Suprapubic skin (tissue), 4 donors: ENCODE data around the gene SLC25A25. TPM values are rescaled to one million over a fixed set of nuclear protein-coding genes. Genes with fewer than 3 reads are reported as not detected.
A peak's percentile ranks its signal among the peaks of the same experiment; 100 is the strongest.

Experiments used
- DNase-seq, 2 donors: peaks; one replicate each; pipeline ENCODE4 v3.0.0-alpha.2; 2019; ENCODE audit warnings: low spot score in 2 of 2
- H3K27ac ChIP-seq: fragments of 200-600 bp; sonication (generic); one replicate; pipeline ENCODE4 v1.5.1; 2019
- H3K27me3 ChIP-seq: fragments of 200-600 bp; sonication (generic); one replicate; pipeline ENCODE4 v1.5.1; 2019
- H3K36me3 ChIP-seq: fragments of 200-600 bp; sonication (generic); one replicate; pipeline ENCODE4 v1.5.1; 2019
- H3K4me1 ChIP-seq: fragments of 200-600 bp; sonication (generic); one replicate; pipeline ENCODE4 v1.5.1; 2019
- H3K4me3 ChIP-seq: fragments of 200-600 bp; sonication (generic); one replicate; pipeline ENCODE4 v1.5.1; 2019; ENCODE audit warnings: mild to moderate bottlenecking
- H3K9me3 ChIP-seq: fragments of 200-600 bp; sonication (generic); one replicate; pipeline ENCODE4 v1.5.1; 2019
- CTCF ChIP-seq, 2 donors: fragments of 200-600 bp in 1 of 2; fragments of 450-650 bp in 1 of 2; sonication (generic) in 1 of 2; IDR thresholded peaks; one replicate each; pipeline ENCODE4 v1.5.1; 2016 to 2019; ENCODE audit warnings: antibody characterized with exemption in 2 of 2, mild to moderate bottlenecking in 1 of 2, moderate library complexity in 1 of 2
- EP300 ChIP-seq: sonication (generic); formaldehyde crosslinking; IDR thresholded peaks from one replicate; pipeline ENCODE4 v1.6.1; 2017; ENCODE audit warnings: antibody characterized with exemption
- POLR2A ChIP-seq, 2 donors: fragments of 450-650 bp; IDR thresholded peaks; one replicate each; pipeline ENCODE4 v1.6.1; 2017; ENCODE audit warnings: antibody characterized with exemption in 2 of 2, mild to moderate bottlenecking in 2 of 2, moderate library complexity in 2 of 2
- POLR2AphosphoS5 ChIP-seq, 3 donors: sonication (generic); formaldehyde crosslinking; IDR thresholded peaks; one replicate each; pipeline ENCODE4 v1.6.1; 2017; ENCODE audit warnings: antibody characterized with exemption in 3 of 3
- WGBS: methylation state at CpG from one replicate; pipeline ENCODE4 v1.1.5; 2018; 5-methylcytosine and 5-hydroxymethylcytosine counted together
- total RNA-seq, 4 donors: library from RNA; depleted of rRNA; stranded (reverse); fragments of >200 nt; gene quantifications; one replicate each; pipeline ENCODE4 v1.1.0, GENCODE V29; 2016

The SLC25A25 gene
- total RNA-seq, 4 donors from 2014 or later: 37.9 to 106 (median 66.5) TPM

GRCh38 chr9:128136816-128137793 lies 69.1 kb downstream of the SLC25A25 start:
- H3K4me1 ChIP-seq: no peaks in the 10 kb centered on the region
- H3K27ac ChIP-seq: no peak overlapping the region
- WGBS: 87% methylated on average over 18 of the region's 18 CpGs
- no peak overlapping the region for H3K4me3 ChIP-seq
- H3K36me3 ChIP-seq: no peaks in the 10 kb centered on the region
- no peaks in the 10 kb centered on the region for H3K27me3 ChIP-seq
- DNase-seq: peak in 1 of 2 donors; percentile 44
- H3K9me3 ChIP-seq: no peaks in the 10 kb centered on the region
- TF ChIP-seq POLR2A (IDR thresholded peaks at IDR 0.05) (no peak), POLR2AphosphoS5 (IDR thresholded peaks at IDR 0.05) (no peak), EP300 (no peak), CTCF (IDR thresholded peaks at IDR 0.05) (no peak)

- no peaks in the 10 kb centered on the region for H3K9me3 ChIP-seq
- no CpG with 5 or more reads among the region's 3 CpGs for WGBS
These were observed 70.0 kb downstream of the SLC25A25 start for GRCh38 chr9:128138001-128138400.

DNA sequence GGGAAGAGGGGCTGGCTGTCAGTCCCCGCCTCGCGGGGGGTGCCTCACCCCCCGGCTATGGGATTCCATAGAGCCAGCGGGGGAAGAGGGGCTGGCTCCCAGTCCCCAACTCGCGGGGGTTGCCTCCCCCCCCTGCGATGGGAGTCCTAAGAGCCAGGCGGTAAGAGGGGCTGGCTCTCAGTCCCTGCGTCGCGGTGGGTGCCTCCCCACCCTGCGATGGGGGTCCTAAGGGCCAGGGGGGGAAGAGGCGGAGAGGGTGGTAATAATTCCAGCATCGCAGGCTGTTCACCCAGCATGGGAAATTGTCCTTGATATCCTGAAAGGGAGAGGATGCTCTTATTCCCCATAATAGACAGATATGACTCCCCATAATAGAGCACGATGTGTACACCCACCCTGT lies 71.6 kb downstream of the SLC25A25 start:
- no peaks in the 10 kb centered on the region for H3K27me3 ChIP-seq
- no peak overlapping the region for H3K4me3 ChIP-seq
- H3K9me3 ChIP-seq: no peaks in the 10 kb centered on the region
- WGBS: 80% methylated on average over 3 of the region's 16 CpGs
- no peaks in the 10 kb centered on the region for H3K36me3 ChIP-seq
- no peak for TF ChIP-seq CTCF (IDR thresholded peaks at IDR 0.05)
- no peak for TF ChIP-seq POLR2AphosphoS5 (IDR thresholded peaks at IDR 0.05)
- TF ChIP-seq EP300: no peak
- H3K27ac ChIP-seq: no peak overlapping the region
- peak in 1 of 2 donors; percentile 7 for DNase-seq
- peaks cover 10% of the 10 kb centered on the region for H3K4me1 ChIP-seq

More at GRCh38 chr9:128138001-128138400, 70.0 kb downstream of the SLC25A25 start:
- Histone ChIP-seq H3K4me3 (no peak overlapping the region), H3K27ac (no peak overlapping the region), H3K4me1 (no peaks in the 10 kb centered on the region), H3K27me3 (no peaks in the 10 kb centered on the region), H3K36me3 (no peaks in the 10 kb centered on the region)
- TF ChIP-seq POLR2A (IDR thresholded peaks at IDR 0.05): no peak
- no peak for TF ChIP-seq POLR2AphosphoS5 (IDR thresholded peaks at IDR 0.05)
- TF ChIP-seq EP300: no peak
- no peak for TF ChIP-seq CTCF (IDR thresholded peaks at IDR 0.05)
- peak in 1 of 2 donors; percentile 49 for DNase-seq

- H3K36me3 ChIP-seq: no peaks in the 10 kb centered on the region
- H3K9me3 ChIP-seq: no peaks in the 10 kb centered on the region
- H3K4me3 ChIP-seq: no peak overlapping the region
- peaks cover 25% of the 10 kb centered on the region for H3K4me1 ChIP-seq
- H3K27me3 ChIP-seq: no peaks in the 10 kb centered on the region
- no peak overlapping the region for H3K27ac ChIP-seq
- TF ChIP-seq POLR2AphosphoS5 (IDR thresholded peaks at IDR 0.05) (no peak), POLR2A (IDR thresholded peaks at IDR 0.05) (no peak), EP300 (no peak), CTCF (IDR thresholded peaks at IDR 0.05) (no peak)
- DNase-seq: peak in 1 of 2 donors; percentile 16
- WGBS: 100% methylated on average over 2 of the region's 3 CpGs
These were observed 73.6 kb downstream of the SLC25A25 start for GRCh38 chr9:128141604-128142003.

DNA sequence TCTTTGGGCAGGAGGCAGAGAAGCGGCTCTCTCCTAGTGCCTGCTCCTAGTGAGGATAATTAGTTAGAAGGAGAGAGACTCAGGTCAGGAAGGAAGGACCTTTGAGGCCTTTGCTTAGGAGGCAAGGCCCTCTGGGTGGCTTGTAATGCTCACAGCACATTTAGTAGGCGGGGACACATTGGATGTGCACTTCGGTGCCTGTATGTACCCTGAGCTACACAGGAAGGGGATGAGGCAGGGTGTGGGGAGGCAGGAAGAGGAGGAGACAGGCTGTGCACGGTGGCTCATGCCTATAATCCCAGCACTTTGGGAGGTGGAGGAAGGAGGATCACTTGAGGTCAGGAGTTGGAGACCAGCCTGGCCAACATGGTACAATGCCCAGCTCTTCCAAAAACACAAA lies 74.0 kb downstream of the SLC25A25 start:
- Histone ChIP-seq H3K4me3 (no peak overlapping the region), H3K9me3 (no peaks in the 10 kb centered on the region), H3K27me3 (no peaks in the 10 kb centered on the region), H3K4me1 (peaks cover 25% of the 10 kb centered on the region), H3K27ac (no peak overlapping the region), H3K36me3 (no peaks in the 10 kb centered on the region)
- DNase-seq: no peak
- 74% methylated on average over 4 of the region's 4 CpGs for WGBS
- TF ChIP-seq EP300 (no peak), CTCF (IDR thresholded peaks at IDR 0.05) (no peak), POLR2A (IDR thresholded peaks at IDR 0.05) (no peak), POLR2AphosphoS5 (IDR thresholded peaks at IDR 0.05) (no peak)
